ENCODE data around the gene CTPS1. TPM values are rescaled to one million over a fixed set of nuclear protein-coding genes. Genes with fewer than 3 reads are reported as not detected.

Gene CTPS1
- total RNA-seq, 1 experiment from 2014 or later = 23.0 TPM

DNA sequence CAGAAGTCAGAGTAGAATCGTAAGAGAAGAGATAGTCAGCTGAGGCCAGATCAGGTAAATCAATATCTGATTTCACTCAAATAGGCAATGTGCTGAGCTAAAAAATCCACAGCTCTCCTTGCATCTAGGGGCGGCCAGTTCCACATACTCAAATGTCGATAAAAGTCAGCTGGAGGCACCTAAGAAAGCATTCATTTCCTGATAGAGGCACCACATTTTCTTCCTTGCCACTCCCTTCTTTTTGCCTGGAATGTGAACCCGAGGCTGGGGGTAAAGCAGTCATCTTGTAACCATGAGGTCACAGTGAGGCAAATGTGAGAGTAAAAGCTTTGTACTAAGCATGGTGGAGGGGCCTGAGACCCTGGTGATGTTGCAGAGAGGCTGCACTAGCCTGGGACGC, 24.2 kb upstream of the CTPS1 start:
- in situ Hi-C loops (cut with HindIII; ENCODE audit: low pct_unique_long_range_greater_than_20kb, low sequenced_read_pairs) = no loop called here
- no peak for DNase-seq (ENCODE audit: low read depth, low spot score)

DNA sequence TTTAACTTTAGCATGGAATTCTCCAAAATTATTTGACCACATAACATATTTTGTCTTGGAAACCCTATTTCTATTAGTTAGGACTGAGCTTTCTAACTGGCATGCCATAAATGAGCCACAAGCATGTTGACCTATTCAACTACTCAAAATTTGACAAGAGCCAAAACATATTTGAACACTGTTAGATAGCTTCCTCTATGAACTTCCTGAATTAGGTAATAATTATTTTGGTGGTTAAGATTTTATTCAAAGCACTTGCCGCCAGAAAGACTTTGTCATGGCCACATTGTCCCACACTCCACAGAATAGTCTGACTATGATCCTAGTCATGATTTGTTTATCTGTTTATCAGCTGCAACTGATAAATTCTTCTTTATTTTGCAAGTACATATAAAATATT, 23.1 kb upstream of the CTPS1 start:
- in situ Hi-C loops (cut with HindIII; ENCODE audit: low pct_unique_long_range_greater_than_20kb, low sequenced_read_pairs) = no loop called here
- no peak for DNase-seq (ENCODE audit: low read depth, low spot score)

DNA sequence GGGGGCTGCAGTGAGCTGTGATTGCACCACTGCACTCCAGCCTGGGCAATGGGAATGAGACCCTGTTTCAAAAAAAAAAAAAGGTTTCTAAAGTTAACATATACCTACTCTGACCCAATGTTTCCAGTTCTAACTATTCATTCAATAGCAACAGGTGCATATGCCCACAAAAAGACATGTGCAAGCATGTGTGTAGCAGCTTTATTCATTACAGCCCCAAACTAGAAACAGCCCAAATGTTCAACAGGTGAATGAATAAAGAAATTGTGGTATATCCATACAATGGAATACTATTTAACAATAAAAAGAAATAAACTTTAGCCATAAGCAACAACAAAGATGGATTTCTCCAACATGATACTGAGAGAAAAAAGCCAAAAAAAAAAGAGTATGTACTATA, 21.3 kb upstream of the CTPS1 start:
- DNase-seq (ENCODE audit: low read depth, low spot score) = no peak
- in situ Hi-C loops (cut with HindIII; ENCODE audit: low pct_unique_long_range_greater_than_20kb, low sequenced_read_pairs) = no loop called here

DNA sequence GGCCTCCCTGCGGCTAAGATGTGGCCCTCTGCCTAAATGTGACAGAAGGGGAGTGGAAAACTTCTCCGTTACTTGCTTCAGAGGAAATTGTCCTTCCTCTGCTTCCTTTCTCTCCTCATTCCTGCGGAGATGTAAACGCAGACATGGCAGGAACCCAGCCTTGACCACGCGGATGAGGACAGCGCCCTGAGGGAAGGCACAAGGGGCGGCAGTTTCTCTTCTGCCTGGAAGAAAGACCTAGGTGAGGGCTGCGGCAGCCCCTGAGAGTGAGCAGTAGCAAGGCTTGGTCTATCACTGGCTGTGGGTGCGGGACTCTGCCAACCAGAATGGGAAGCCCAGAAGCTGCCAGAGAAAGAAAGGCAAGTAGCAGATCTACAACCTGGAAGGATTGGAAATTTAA, 14.0 kb upstream of the CTPS1 start:
- in situ Hi-C loops (cut with HindIII; ENCODE audit: low pct_unique_long_range_greater_than_20kb, low sequenced_read_pairs) = no loop called here
- no peak for DNase-seq (ENCODE audit: low read depth, low spot score)

DNA sequence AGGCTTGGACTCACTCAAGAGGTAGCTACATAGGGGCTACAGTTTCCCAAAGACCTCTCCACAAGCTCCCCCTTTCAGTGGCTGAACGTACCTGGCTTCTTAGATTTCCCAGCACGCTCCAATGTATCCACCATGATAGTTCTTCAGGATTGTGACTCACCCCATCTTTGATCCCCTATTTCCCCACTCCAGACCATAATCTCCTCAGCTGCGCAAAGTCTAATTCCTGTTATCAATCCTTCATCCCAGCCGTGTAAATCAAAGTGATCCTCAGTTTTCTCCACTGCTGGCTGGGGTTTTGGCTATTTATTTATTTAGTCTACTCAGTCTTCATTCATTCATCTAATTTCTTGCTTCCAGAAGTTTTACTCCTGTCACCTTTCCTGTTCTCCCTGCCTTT, 13.1 kb upstream of the CTPS1 start:
- in situ Hi-C loops (cut with HindIII; ENCODE audit: low pct_unique_long_range_greater_than_20kb, low sequenced_read_pairs) = no loop called here
- DNase-seq (ENCODE audit: low read depth, low spot score) = no peak

DNA sequence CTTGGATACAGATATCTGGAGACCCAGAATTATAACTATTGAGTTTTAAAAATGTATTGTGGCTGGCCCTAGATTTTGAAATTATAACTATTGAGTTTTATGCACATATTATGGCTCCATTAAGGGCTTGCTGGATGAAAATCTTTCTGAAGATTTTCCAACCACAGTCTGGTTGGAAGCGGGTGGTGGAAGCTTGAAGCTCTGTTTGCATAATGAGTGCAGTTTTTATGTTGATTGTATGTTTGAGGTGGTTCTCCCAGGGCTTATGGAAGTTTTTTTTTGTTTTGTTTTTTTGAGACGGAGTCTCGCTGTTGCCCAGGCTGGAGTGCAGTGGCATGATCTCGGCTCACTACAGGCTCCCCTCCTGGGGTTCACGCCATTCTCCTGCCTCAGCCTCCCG, 10.1 kb upstream of the CTPS1 start:
- no peak for DNase-seq (ENCODE audit: low read depth, low spot score)
- in situ Hi-C loops (cut with HindIII; ENCODE audit: low pct_unique_long_range_greater_than_20kb, low sequenced_read_pairs) = no loop called here

DNA sequence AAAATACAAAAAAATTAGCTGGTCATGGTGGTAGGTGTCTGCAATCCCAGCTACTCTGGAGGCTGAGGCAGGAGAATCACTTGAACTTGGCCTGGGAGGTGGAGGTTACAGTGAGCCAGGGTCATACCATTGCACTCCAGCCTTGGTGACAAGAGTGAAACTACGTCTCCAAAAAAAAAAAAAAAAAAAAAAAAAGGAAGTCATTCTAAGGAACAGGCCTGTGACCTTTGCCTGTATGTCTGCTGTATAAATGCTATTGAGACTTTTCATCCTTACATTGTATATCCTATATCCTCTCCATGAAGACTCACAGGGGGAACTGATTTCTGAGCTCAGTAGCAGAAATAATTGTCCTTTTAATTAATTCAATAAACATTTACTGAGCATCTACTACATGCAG, 7.5 kb upstream of the CTPS1 start:
- in situ Hi-C loops (cut with HindIII; ENCODE audit: low pct_unique_long_range_greater_than_20kb, low sequenced_read_pairs) = no loop called here
- no peak for DNase-seq (ENCODE audit: low read depth, low spot score)

DNA sequence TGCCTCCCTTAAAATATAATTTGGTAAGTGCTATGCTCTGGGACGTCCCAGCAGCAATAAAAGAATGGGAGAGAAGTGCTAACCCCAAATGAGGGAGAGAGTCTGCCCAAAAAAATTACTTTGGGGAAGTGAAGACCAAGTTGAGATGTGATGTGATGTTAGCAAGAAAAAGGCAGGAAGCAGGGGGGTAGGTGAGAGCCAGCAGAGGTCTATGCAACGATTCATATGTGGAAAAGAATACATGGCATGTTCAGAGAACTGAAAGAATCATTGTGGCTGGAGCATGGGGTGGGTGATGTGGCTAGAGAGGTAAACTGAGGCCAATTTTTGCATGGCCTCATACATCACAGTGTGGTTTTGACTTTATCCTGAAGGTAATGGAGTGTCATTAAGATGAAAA, 5.6 kb upstream of the CTPS1 start:
- no peak for DNase-seq (ENCODE audit: low read depth, low spot score)
- in situ Hi-C loops (cut with HindIII; ENCODE audit: low pct_unique_long_range_greater_than_20kb, low sequenced_read_pairs) = no loop called here

DNA sequence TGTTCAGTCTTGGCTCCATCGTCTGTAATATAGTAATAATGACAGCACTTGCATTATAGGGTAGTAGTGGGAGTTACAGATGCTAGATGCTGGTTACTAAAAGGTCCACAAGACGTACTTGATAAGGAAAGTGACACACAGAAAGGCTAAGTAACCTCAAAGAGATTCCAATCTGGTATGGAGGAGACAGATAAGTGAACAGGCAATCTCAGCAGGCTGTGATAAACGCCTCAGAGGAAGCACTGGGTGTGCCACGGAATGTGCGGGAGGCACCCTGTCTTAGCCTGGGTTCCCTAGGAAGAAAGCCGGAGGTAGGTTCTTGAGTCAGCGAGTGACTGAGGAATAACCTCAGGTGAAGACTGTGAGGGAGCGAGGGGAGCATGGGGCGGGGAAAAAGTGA, 4.6 kb upstream of the CTPS1 start:
- in situ Hi-C loops (cut with HindIII; ENCODE audit: low pct_unique_long_range_greater_than_20kb, low sequenced_read_pairs) = no loop called here
- DNase-seq (ENCODE audit: low read depth, low spot score) = no peak

DNA sequence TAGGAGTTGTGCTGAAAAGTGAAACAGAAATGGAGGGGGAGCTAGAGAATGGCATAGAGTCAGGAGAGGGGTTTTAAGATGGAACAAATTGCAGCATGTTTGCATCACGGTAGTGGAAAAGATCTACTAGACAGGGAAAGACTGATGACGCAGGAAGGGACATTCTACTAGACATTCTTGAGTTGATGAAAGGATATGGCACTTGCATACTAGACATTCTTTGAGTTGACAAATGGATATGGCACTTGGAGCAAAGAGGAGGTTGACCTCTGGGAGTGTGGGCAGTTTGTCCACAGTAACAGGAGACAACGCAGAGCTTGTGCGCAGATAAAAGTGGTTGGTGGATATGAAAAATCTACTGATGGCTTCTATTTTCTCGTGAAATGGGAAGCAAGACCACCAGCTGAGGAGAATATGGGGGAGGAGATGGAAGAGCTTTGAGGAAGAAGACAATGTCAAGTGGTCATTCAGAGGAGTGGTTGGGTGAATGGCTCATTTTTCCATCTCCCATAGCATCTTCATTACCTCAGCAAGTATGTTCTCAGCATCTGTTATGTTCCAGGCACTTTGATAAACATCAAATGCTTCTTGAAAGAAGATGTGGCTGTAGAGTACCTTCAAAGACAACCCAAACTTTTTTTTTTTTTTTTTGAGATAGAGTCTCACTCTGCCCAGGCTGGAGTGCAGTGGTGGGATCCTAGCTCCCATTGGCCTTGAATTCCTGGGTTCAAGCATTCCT, 2.4 kb upstream of the CTPS1 start:
- in situ Hi-C loops (cut with HindIII; ENCODE audit: low pct_unique_long_range_greater_than_20kb, low sequenced_read_pairs) = no loop called here
- no peak for DNase-seq (ENCODE audit: low read depth, low spot score)

DNA sequence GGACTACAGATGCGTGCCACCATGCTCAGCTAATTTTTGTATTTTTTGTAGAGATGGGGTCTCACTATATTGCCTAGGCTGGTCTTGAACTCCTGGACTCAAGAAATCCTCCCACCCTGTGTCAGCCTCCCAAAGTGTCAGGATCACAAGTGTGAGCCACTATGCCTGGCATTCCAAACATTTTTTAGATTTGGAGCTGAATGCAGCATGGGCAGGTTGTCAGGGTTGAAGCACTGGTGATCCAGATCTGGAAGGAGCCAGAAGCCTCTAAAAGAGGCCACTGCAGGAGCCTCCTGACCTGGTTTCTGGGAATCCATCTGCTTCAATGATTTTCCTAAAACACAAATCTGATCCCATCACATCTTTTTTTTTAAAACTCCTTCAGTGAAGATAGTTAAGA, 1.8 kb upstream of the CTPS1 start:
- DNase-seq (ENCODE audit: low read depth, low spot score) = no peak
- in situ Hi-C loops (cut with HindIII; ENCODE audit: low pct_unique_long_range_greater_than_20kb, low sequenced_read_pairs) = no loop called here

DNA sequence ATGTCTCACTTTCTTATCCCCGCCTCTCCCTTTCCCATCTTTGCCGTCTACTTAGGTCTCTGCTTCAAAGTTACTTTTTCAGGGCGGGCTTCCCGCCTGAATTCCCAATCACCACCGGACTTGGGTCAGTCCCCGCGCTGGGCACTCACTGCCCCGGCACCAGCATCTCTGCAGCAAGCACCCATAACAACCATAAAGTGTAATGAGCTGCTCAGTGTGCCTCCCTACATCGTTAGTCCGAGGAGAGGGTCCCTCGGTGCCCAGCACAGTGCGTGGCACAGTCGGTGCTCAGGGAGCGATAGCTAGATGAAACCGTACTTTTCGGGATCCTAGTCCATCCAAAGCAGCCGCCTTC, 633 bp upstream of the CTPS1 start:
- no peak for DNase-seq (ENCODE audit: low read depth, low spot score)
- in situ Hi-C loops (cut with HindIII; ENCODE audit: low pct_unique_long_range_greater_than_20kb, low sequenced_read_pairs) = no loop called here

DNA sequence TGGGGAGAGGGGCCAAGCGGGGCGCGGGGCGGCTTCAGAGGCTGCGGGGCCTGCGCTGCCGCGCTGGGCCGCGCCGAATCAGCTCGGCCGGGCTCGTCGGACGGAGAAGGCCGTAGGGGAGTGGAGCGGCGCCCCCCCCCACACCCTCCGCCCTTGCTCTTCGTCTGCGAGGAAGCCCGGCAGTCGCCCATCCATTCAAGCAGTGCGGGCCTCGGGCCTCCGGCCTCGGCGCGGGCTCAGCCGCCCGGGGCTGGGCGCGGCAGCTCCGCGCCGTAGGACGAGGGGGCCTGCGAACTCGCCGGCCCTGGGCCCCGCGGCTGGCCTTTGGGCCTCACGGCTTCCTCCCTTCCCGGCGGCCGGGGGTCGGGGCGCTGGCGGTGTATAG, 564 bp downstream of the CTPS1 start:
- in situ Hi-C loops (cut with HindIII; ENCODE audit: low pct_unique_long_range_greater_than_20kb, low sequenced_read_pairs) = no loop called here

DNA sequence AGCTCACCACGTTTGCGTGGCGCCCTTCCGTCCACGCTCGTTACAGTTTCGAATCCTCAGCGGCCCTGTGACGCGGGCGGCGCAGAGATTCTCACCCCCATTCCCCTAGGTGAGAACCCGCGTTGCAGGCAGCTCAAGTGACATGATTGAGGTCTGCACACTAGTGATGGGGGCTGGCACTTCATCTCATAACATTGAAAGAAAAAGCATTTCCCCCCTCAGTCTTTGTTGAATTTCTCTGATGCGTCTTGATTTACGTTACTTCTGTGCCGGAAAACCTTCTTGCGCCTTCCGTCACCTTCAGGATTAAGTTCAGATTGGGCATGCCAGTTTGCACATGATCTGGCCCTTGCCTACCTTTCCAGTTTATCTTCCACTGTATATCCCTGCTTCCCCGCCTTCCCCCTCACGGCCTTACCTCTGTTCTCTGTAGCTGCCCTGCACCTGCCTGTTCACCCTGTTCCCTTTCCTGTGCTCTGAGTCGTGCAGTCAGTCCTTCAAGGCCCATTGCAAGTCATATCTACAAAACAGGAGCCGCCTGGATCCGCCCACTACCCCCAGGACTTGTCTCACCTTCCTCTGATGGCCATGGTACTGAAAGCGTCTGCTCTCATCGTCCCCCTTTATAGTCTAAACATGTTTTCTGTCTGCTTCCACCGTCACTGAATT, 1.1 kb downstream of the CTPS1 start:
- in situ Hi-C loops (cut with HindIII; ENCODE audit: low pct_unique_long_range_greater_than_20kb, low sequenced_read_pairs) = no loop called here
- no peak for DNase-seq (ENCODE audit: low read depth, low spot score)

More for the DNA sequence above, 564 bp downstream of the CTPS1 start:
- DNase-seq (ENCODE audit: low read depth, low spot score) = no peak

DNA sequence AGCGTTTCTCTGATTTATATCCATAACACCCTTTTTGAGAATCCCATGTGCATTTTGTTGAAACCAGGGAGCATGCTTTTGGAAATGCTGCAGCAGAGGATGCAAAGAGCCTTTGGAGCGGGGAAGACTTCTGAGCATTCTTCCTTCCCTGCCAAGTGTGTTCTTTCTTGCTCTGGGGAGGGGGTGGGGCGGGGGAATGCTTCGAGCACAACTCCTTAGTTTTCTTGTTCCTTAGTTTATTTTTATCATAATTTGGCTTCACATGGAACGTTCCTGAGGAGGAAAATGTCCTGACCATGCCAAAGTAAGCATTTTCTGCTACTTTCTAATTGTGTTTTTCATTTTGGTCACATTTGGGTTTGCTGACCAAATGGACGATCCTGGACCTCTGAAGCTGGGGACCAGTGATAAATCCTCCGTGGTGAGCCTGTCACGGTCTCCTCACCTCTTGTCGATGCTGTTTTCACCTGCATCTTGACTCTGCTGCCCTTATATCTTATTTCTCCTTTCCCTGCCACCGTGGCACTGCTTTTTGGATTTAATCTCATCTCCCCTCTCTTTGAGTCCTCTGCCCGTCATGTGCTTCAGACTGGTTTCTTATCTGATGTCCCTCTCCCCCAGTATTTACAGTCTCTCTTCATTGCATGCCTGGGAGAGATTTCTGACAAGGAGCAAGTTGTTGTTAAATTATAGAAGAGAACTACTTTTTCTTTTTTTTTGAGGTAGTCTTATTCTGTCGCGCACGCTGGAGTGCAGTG, 2.4 kb downstream of the CTPS1 start:
- no peak for DNase-seq (ENCODE audit: low read depth, low spot score)
- in situ Hi-C loops (cut with HindIII; ENCODE audit: low pct_unique_long_range_greater_than_20kb, low sequenced_read_pairs) = no loop called here

DNA sequence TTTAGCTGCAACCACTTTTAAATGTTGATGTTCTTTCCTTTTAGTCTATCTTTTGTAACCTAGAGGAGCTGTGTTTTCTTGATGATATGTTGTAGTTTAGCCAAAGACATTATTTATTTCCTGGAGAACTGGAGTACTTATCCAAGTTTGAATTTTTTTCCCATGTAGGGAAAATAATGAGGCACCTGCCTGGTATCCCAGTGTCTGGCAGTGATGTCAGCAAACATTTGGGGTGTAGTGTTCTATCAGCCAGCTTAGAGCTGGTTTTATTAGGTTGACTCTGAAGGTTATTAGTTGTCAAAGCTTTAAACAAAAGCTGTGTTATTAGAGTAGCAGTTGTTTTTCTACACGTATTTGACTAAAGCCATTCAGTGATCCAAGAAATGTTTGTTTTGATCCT, 3.2 kb downstream of the CTPS1 start:
- in situ Hi-C loops (cut with HindIII; ENCODE audit: low pct_unique_long_range_greater_than_20kb, low sequenced_read_pairs) = no loop called here
- DNase-seq (ENCODE audit: low read depth, low spot score) = no peak

DNA sequence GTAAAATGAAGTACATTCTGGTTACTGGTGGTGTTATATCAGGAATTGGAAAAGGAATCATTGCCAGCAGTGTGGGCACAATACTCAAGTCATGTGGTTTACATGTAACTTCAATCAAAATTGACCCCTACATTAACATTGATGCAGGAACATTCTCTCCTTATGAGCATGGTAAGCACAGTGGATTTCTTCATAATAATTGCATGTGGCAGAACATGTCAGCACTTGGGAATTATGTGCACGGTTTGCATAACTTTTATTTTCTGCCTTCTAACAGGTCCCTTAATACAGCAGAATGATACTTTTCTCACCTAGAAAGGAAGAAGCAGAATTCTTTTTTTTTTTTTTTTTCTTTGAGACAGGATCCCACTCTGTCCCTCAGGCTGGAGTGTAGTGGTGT, 3.8 kb downstream of the CTPS1 start:
- no peak for DNase-seq (ENCODE audit: low read depth, low spot score)
- in situ Hi-C loops (cut with HindIII; ENCODE audit: low pct_unique_long_range_greater_than_20kb, low sequenced_read_pairs) = no loop called here

DNA sequence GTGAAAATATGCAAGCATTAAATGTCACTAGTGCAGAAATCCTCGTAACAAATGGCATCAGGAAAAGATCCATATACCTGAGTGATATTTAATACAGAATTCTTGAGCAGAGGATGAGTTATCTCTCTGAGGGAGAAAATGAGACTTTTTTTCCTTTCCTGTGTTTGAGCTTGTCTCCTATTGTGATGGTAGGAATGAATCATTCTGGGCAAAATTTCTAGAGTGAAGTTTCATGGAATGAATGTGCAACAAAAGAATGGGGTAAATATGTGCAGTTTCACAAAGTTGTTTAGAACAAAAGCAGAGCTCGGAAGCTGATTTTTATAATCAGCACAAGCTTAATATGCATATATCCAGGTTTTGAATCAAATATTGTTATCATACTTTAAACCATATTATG, 4.6 kb downstream of the CTPS1 start:
- no peak for DNase-seq (ENCODE audit: low read depth, low spot score)
- in situ Hi-C loops (cut with HindIII; ENCODE audit: low pct_unique_long_range_greater_than_20kb, low sequenced_read_pairs) = no loop called here

DNA sequence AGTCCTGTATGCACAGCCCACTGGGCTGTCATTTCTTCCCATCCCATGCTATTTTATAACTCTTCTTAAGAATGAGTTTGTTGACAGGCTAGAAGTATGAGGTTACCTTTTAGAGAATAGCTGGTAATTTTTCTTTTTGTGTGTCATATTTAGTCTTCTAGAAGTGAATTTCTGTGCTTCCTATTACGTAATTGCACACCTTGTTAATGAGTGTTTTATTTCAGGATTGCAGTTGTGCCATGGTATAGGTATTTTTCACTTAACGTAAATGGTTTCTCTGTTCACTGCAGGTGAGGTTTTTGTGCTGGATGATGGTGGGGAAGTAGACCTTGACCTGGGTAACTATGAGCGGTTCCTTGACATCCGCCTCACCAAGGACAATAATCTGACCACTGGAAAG, 5.0 kb downstream of the CTPS1 start:
- no peak for DNase-seq (ENCODE audit: low read depth, low spot score)

More for the DNA sequence above, 5.0 kb downstream of the CTPS1 start:
- in situ Hi-C loops (cut with HindIII; ENCODE audit: low pct_unique_long_range_greater_than_20kb, low sequenced_read_pairs) = no loop called here

Data from SK-MEL-5 (cell line).